HG02623 (cell line): ENCODE data around the gene ZFP92.

ENCODE experiments used
- ATAC-seq: cut with Tn5 transposase; IDR thresholded peaks from one replicate; pipeline ENCODE4 v1.9.1; 2021; ENCODE audit warnings: moderate library complexity; ENCODE audit not compliant: unreplicated experiment

Gene ZFP92

DNA sequence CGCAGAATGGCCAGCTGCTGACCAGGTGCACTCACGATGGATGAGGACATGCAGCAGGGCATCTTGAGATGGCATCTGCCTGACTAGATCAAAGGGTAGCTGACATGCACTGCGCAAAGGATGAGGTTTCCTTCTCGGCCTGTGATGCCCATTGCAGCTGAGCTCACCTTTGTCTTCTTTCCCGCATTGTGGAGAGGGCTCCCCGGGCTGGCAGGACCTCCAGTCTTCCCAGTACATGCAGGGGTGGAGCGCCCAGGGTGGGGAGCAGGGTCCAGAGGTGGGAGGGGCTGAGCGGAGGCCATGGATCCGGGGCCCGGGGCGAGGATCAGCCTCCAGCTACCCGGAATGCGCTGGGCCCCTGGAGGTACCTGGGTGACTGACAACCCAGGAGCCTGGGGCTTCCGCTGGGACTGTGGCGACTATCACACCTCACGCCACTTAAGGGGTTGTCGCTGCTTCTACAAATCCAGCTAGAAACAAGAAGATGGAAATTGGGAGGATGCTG, 22.6 kb downstream of the ZFP92 start:
- no peak for ATAC-seq

DNA sequence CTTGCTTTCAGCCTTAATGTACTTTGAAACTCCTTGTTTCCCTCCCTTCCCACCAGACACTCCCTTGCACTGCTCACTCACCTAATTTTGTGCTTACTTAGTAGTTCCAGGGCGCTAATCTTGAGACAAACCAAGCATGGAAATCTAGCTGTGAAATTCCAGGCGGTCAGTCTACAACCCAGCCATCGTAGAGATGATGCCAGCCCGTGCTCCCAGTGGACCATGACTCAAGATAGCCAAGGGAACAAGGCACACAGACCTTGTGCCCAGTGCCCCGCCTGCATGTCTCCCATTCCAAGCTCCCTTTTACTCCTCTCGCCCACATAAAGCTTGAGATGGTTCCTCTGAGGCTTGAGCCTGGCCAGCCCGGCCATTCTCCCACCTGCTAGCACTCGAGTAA, 23.5 kb downstream of the ZFP92 start:
- ATAC-seq = no peak

DNA sequence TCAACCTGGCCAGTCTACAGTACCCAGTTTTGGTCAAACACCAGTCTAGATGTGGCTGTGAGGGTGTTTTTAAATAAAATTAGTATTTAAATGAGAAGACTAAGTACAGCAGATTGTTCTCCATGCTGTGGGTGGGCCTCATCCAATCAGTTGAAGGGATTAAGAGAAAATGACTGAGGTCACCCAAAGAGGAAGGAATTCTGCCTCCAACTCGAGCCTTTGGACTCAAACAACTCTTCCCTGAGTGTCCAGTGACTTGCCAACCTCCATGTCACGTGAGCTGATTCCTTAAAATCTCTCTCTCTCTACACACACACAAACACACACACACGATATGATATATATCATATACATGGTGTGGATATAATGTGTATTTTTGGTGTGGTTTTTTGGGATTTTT, 24.6 kb downstream of the ZFP92 start:
- ATAC-seq = no peak

DNA sequence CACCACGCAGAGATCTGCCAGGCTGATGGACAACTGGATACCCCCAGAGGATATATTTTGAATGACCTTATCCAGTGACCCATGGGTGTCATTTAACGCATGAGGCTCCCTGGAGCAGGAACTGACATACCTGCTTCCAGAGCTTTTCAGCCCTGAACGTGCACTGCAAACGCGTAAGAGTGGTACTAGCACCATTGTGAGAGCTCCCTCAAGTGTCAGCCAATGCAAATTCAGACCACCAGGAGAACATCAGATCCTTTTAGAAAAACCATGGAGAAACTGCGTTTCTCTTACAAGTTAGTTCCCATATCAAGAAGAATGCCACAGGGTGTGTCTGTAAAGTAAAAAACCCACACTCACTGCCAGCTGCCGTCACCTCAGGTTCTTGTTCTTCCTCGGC, 27.3 kb downstream of the ZFP92 start:
- no peak for ATAC-seq

DNA sequence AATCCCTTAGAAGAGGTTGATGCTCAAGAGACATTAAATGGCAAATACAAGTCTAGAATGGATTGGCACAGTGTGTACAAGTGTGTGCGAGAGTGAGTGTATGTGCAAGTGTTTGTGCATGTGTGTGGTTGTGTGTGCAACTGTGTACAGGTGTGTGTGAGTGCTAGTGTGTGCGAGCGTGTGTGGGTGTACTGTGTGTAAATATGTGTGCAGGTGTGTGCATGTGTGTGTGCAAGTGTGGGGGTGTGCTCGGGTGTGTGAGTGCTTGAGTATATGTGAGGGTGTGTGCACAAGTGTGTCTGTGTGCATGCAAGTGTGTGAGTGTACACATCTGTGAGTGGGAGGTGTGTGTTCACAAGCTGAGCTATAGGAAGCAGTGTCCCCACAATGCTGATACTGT, 28.7 kb downstream of the ZFP92 start:
- ATAC-seq = no peak

DNA sequence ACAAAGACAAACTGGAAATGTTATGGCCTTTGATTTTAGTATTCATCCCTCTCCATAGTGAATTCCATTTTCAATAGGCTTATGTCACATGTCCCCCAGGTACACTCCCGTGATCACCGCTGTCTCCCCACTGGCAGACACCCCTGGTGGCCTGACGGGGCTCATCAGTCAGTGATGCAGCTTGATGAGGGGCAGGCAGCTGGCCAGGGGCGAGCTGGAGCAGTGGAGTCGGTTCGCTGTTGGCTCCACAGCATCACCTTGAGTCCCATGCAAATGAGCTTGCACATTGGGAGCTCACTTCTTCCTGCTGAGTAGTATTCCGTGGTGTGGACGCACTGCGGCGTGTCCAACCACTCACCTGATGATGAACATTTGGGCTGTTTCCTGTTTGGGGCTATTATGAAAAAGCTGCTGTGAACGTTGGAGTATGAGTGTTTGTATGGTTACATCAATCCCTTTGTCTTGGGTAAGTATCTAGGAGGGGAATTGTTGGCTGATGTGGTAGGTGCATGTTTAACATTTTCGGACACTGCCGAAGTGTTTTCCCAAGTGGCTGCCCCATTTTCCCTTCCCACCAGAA, 29.4 kb downstream of the ZFP92 start:
- ATAC-seq = no peak

DNA sequence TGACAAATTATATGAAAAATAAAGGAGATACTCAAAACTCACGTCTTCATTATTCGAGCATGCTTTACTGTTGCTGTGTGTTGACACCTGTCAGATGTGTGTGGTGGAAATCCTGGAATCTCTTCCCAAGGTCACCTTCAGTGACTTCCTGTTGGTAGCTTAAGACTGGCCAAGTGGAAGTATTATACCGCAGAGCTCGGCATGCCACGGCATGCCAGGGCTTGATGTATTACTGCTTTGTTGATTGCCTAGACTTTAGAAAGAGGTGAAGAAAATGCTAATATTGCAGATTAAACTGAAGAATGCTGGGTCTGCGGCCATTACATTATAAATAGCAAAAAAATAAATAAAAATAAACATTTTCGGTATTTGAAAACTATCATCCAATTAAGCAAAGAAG, 30.0 kb downstream of the ZFP92 start:
- ATAC-seq = no peak

DNA sequence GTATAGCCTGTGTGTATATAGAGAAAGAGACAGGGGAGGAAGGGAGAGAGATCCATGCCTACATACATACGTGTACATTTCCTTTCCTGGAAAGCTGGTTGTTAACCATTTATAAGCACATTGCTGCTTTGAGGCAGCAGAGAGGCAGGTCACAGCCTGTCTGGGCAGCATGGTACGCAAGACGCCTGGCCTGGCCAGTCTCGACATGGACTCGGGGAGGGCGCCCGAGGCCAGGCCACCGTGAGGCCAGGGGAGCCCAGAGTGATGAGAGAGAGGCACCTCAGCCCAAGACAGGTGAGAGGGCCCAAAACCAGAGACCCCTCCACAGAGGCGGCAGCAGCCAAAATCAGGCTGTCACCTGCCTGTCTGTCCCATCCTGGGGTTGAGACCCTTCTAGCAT, 30.7 kb downstream of the ZFP92 start:
- no peak for ATAC-seq

DNA sequence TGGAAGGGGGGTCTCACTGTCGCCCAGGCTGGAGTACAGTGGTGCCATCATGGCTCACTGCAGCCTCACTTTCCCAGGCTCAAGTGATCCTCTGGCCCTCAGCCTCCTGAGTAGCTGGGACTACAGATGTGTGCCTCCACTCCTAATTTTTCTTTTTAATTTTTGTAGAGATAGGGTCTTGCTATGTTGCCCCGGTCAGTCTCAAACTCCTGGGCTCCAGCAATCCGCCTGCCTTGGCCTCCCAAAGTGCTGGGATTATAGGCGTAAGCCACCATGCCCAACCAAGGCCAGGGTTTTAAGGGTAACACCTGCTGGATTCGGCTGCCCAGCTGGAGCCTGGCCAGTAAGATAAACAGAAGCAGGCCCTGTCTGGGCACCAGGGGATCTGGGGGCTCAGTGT, 31.2 kb downstream of the ZFP92 start:
- no peak for ATAC-seq

DNA sequence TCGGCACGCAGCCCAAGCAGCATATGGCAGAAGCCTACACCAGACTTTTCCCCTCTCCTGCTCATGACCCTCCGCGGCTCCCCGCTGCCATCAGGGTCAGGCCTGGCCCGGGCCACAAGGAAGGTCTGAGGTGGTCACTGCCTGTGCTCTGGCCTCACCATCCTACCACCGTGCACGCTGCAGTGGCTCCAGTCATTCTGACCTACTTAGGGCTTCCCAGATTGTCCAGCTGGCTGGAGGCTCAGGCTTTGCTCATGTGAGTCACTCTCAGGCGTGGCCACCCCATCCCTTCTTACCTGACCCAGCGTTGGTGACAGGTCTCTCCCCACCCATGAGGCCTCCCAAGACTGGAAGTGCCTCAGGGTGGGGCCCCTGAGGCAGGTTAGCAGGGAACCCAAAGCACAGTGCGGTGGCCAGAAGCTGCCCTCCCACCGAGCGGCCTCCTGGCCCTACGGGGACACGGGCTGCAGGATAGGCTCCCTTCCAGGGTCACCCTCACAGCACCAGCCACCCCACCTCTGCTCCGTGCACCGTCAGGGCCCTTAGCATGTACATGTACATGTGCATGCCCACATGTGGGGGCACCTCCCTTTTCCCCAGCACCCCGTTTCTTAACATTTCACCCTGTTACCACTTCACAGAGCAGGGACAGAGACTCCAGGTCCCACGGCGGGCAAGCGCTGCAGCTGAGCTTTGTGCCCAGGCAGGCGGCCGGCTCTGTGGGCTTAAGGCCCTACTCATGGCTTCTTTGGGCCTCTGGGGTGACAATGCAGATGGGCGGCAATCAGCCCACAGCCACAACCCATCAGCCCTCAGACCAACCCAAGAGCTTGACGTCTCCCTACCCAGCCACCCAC, 32.4 kb downstream of the ZFP92 start:
- ATAC-seq = no peak

DNA sequence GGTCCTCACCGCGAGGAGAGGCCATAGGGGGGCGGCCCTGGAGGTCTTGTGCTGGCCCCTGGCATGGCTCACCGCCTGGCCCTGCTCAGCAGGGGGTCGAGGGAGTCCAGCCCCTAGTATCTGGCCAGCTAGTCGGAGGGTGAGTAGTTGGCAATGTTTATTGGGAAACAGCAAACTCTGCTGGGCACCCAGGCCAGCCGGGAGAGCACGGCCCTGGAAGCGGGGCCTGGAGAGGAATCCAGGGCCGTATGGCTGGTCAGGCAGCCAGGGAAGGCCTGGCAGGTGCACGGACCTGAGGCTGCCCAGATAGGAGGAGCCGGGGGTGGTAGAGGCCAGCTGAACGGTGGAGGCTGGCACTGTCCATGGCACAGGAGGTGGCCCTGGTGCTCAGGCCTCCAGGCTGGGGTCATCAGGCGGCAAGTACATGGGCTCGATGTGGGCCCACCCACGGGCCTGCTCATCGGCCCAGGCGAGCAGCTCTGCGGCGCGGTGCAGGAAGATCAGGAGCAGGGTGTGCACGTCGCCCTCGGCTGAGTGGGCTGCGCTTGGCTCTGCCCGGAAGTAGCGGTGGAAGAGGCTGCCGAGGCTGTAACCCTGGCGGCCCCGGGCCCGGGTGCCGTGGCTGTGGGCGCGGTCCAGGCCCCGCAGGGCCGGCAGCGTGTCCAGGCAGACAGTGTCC, 33.2 kb downstream of the ZFP92 start:
- no peak for ATAC-seq

DNA sequence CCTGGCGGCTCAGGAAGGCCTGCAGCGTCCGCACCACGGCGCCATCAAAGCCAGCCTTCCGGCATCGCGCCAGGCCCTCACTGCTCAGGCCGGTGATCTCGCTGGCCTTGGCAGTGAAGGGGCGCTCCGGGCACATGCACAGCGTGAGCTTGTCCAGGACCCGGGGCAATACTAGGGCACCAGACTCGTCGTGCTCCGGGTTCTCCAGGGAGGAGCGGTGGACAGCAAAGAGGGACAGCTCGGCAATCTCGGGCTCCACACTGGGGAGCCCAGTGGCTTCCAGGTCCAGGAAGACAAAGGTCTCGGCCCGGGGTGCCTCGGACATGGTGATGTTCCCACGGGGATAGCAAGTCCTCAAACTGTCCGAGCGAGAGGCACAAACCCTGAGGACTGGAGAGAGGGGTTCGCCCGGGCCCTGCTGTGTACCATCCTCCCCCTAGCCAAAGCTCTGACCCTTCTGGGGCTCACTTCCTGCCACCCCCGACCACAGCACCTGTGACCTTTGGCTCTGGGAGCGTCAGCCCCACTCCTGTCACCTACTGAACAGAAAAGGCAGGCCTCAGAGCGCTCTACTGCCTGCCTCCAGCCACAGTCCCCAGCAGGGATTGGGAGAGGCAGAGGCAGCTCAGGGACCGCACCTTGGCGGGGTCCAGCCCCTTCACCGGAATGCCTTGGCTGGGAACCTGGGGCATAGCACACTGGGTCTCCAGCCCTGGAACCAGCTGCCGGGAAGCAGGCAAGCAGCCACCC, 34.0 kb downstream of the ZFP92 start:
- no peak for ATAC-seq

DNA sequence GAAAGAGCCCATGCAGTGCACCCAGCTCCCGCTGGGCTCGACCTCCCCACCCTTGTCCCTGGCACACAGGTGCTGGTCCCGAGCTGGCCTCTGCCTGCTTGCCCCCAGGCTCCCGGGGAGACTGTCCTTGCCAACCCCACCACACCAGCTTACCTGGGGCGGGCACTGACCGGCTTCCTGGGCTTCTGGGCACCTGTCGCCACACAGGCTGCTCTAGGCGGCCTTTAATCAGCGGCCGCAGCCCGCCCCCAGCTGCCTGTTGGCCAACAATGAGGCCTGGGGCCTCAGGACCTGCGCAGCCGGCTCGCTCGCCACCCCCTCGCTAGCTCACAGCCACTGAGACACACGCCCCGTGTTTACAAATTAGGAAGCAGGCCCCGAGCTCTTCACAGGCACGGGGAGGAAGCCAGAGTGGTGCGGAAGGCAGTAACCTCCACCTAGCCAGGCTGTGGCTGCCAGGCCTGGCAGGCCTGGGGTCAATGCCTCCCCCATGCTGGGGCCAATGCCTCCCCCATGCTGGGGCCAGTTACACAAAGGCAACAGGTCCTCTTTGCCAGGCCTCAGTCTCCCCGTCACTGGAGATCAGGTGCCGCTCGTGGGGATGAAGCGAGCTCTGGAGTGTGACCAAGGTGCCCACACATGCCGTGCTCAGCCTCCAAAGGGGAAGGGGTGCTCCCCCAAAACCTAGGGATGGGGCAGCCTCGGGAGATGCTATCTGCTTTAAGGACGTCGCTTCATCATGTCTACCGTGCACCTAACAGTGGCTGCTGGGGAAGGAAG, 34.8 kb downstream of the ZFP92 start, which contains the start of gene TREX2:
TSS of gene TREX2 (minus strand) at position 201 of the 780 bp plus-strand sequence. CDS start 626 bp downstream, outside the sequence.
- no peak for ATAC-seq

DNA sequence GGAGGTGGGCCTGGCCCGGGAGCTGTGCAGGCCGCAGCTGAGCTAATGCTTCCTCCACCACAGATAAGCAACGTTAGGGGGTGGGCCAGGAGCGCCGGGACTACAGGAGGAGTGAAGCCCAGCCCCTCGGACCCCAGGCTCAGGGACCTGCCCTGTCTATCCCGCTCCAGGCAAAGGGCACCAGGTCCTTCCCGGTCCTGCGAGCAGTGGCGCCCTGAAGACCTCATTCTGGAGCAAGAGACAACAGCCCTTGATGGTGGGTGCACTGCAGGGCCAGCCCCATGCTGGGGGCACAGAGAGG, 35.3 kb downstream of the ZFP92 start:
- no peak for ATAC-seq

DNA sequence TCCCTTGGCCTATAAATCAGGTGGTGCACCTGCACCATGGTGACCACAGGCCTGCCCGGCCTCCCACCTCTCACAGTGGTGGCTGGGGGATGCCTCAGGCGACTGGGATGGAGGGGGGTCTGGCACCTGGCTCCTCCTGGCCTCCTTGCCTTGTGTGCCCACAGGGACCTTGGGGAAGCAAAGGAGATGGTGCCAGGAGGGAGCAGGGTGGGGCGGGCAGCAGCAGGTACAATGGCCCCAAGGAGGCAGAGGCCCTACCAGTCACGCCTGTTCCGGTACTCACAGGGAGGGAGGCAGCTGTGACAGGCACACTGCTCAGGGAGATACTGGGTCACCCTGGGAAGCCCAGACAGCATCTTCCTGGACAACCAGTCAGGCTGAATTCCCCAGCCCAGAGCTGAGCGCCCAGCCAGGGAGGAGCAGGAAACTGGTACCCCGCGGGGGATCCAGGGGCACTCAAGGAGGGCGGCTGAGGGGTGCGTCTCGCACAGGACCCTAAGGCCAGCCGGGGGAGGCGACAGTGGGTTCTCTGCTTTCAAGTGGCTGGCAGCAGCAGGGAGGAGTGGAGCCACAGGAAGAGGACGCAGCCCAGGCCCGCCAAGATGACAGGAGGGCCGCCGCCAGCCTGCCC, 35.8 kb downstream of the ZFP92 start:
- no peak for ATAC-seq

DNA sequence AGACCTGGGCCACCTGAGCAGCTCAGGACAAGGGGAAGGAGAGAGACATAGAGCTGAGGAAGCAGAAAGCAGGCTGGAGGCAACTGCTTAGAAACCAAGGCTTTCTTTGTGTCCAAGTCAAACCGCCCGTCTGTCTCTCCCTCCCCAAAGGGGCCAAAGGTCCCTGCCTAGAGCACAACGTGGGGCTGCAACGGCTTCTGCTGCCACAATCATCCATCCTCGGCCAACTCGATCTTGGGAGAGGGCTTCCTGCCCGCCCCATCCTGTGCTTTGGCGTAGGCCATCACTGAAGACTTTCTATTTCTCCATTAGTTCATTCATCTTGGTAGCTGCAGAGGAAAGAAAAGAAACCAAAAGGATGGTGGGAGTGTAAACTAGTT, 36.3 kb downstream of the ZFP92 start:
- no peak for ATAC-seq

DNA sequence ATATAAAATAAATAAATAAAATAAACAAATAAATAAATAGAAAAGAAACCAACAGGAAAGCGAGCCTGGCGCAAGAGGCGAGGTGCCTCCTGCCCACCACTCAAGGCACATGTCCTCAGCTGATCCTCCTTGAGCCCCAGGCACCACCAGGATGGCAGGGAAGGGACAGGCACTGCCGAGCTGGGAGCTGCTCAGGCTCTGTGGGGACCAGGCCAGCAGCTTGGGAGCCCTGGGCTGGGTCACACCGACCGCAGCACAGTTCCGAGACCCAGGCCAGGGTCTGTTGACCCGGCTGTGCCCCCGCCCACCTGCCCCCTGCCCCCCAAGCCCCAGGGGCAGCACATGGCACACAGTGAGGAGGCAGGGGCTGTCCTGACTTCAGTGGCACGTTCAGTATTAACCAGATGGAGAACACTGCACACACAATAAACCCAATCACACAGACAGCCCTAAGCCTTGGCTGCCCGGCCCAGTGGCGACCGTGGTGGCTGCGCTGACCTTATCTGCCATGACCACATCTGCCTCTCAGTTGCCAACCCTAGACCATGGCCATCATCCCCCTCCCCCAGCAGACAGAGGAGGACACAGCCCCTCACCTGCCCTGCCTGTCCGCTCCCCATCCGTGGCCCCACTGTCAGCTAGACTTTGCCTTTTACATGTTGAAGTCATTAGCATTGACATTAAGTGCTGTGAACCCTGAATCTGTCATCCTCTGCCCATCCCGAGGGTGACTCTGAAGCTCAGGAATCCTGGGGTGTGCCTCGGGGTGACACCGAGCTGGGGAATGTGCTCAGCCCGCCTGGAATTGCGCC, 37.5 kb downstream of the ZFP92 start:
- ATAC-seq = no peak

DNA sequence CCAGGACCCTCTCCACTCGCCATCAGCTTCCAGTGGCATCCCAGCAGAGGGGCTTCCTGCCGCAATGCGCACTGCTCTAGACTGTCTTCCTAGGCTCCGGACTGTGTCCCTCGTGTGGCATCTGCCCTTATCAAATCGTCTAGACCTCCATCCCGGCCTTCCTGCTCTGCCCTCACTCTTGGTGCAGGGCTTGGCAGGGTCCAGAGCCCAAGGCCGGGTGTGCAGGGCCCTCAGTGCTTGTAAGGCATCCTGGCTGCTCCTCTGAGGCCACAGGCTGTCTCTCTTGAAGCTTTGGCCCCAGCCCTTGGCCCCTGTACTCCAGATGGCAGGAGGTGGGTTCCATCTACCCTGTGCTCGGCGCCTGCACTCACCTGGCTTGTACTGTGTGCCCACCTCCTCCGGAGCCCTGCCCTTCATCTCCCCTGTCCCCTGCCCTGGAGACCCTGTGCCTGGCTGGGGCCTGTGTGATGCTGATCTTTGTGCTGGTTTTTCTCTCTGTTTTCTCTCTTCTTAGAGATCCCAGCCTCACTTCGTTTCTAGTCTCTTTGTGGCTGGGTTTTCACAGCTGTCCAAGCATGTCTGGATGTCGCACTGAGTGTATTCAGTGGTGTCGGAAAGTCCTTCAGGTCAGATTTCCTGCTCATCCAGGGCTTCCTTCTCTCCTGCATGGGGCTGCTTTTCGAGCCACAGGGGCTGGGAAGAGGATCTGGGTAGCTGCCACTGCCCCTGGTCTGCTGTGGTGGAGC, 38.3 kb downstream of the ZFP92 start:
- no peak for ATAC-seq
